Measurements from ENCODE around the gene CNTN4.
"Not testable (repeated sequence)": the region's sequence is repeated elsewhere in the genome, so short reads cannot be mapped to it uniquely, and the experiment has no call there.

CNTN4 gene

GRCh38 chr3:2807514-2807913, 708.8 kb downstream of the CNTN4 start:
- DNase-seq (ENCODE audit: low read depth), result no peak

- no peak for DNase-seq (ENCODE audit: low read depth)
Measured at GRCh38 chr3:2810723-2811122, 712.1 kb downstream of the CNTN4 start.

- DNase-seq (ENCODE audit: low read depth), result no peak
Measured at GRCh38 chr3:2819571-2819970, 720.9 kb downstream of the CNTN4 start.

GRCh38 chr3:2820982-2821381, 722.3 kb downstream of the CNTN4 start:
- DNase-seq (ENCODE audit: low read depth), result not testable (repeated sequence)

- DNase-seq (ENCODE audit: low read depth), result no peak
Measured at GRCh38 chr3:2822611-2823010, 723.9 kb downstream of the CNTN4 start.

- DNase-seq (ENCODE audit: low read depth), result no peak
Measured at GRCh38 chr3:2823031-2823430, 724.4 kb downstream of the CNTN4 start.

- DNase-seq (ENCODE audit: low read depth), result no peak
Measured at GRCh38 chr3:2823437-2824211, 725.0 kb downstream of the CNTN4 start.

GRCh38 chr3:2826036-2826435, 727.4 kb downstream of the CNTN4 start:
- no peak for DNase-seq (ENCODE audit: low read depth)

GRCh38 chr3:2826453-2826852, 727.8 kb downstream of the CNTN4 start:
- no peak for DNase-seq (ENCODE audit: low read depth)

GRCh38 chr3:2837239-2837638, 738.6 kb downstream of the CNTN4 start:
- no peak for DNase-seq (ENCODE audit: low read depth)

- no peak for DNase-seq (ENCODE audit: low read depth)
Measured at GRCh38 chr3:2837910-2838309, 739.2 kb downstream of the CNTN4 start.

- no peak for DNase-seq (ENCODE audit: low read depth)
Measured at GRCh38 chr3:2838546-2839157, 740.0 kb downstream of the CNTN4 start.

GRCh38 chr3:2839876-2840275, 741.2 kb downstream of the CNTN4 start:
- DNase-seq (ENCODE audit: low read depth), result no peak

GRCh38 chr3:2847062-2847841, 748.6 kb downstream of the CNTN4 start:
- no peak for DNase-seq (ENCODE audit: low read depth)

GRCh38 chr3:2849092-2849491, 750.4 kb downstream of the CNTN4 start:
- no peak for DNase-seq (ENCODE audit: low read depth)

- DNase-seq (ENCODE audit: low read depth), result no peak
Measured at GRCh38 chr3:2850701-2851100, 752.0 kb downstream of the CNTN4 start.

GRCh38 chr3:2851361-2851760, 752.7 kb downstream of the CNTN4 start:
- no peak for DNase-seq (ENCODE audit: low read depth)

- DNase-seq (ENCODE audit: low read depth), result no peak
Measured at GRCh38 chr3:2851835-2852234, 753.2 kb downstream of the CNTN4 start.

GRCh38 chr3:2853651-2854050, 755.0 kb downstream of the CNTN4 start:
- DNase-seq (ENCODE audit: low read depth), result no peak

- no peak for DNase-seq (ENCODE audit: low read depth)
Measured at GRCh38 chr3:2856138-2857133, 757.8 kb downstream of the CNTN4 start.

- DNase-seq (ENCODE audit: low read depth), result no peak
Measured at GRCh38 chr3:2860626-2861025, 762.0 kb downstream of the CNTN4 start.

GRCh38 chr3:2861120-2861519, 762.5 kb downstream of the CNTN4 start:
- no peak for DNase-seq (ENCODE audit: low read depth)
